ENCODE data around the gene PARN.

- TF ChIP-seq FOXK1 (CRISPR knock-in tag; IDR thresholded peaks at IDR 0.05): no peak
- TF ChIP-seq CTCF (IDR thresholded peaks at IDR 0.05): no peak
- TF ChIP-seq, protein P1, sequence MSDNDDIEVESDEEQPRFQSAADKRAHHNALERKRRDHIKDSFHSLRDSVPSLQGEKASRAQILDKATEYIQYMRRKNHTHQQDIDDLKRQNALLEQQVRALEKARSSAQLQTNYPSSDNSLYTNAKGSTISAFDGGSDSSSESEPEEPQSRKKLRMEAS (CRISPR knock-in tag; IDR thresholded peaks at IDR 0.05): no peak
- TF ChIP-seq, protein P2, sequence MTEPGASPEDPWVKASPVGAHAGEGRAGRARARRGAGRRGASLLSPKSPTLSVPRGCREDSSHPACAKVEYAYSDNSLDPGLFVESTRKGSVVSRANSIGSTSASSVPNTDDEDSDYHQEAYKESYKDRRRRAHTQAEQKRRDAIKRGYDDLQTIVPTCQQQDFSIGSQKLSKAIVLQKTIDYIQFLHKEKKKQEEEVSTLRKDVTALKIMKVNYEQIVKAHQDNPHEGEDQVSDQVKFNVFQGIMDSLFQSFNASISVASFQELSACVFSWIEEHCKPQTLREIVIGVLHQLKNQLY (CRISPR knock-in tag; IDR thresholded peaks at IDR 0.05): no peak
Measured at GRCh38 chr16:14465799-14466198, 164.3 kb downstream of the PARN start.

Measured in WTC11 (cell line).